IPS-20b (cell line): ENCODE results near the gene ADGRG4.

Source experiments
- H3K27ac ChIP-seq: one replicate; pipeline ENCODE4 v1.5.1; 2013; ENCODE audit warnings: low read length
- H3K27me3 ChIP-seq: 2 replicates; pipeline ENCODE4 v1.6.1; 2013; ENCODE audit warnings: mild to moderate bottlenecking, low read length, inconsistent platforms; ENCODE audit not compliant: insufficient read depth
- H3K36me3 ChIP-seq: 2 replicates; pipeline ENCODE4 v1.6.1; 2013; ENCODE audit warnings: low read depth, mild to moderate bottlenecking, inconsistent platforms, low read length, moderate library complexity; ENCODE audit not compliant: insufficient read depth
- H3K4me1 ChIP-seq: 2 replicates; pipeline ENCODE4 v1.6.1; 2013; ENCODE audit warnings: mild to moderate bottlenecking, control low read depth, inconsistent platforms, low read length, moderate library complexity; ENCODE audit not compliant: insufficient read depth
- H3K4me3 ChIP-seq: 2 replicates; pipeline ENCODE4 v1.5.1; 2013; ENCODE audit warnings: mild to moderate bottlenecking, low read length, inconsistent platforms
- H3K9ac ChIP-seq: 2 replicates; pipeline ENCODE4 v1.6.1; 2013; ENCODE audit warnings: low read depth, mild to moderate bottlenecking, inconsistent platforms, low read length, moderate library complexity
- H3K9me3 ChIP-seq: 2 replicates; pipeline ENCODE4 v1.6.1; 2013; ENCODE audit warnings: mild to moderate bottlenecking, low read depth, low read length, inconsistent platforms; ENCODE audit not compliant: insufficient read depth

ADGRG4 gene

GRCh38 chrX:136447308-136447707, 146.5 kb downstream of the ADGRG4 start:
- Histone ChIP-seq H3K9ac (no peak overlapping the region), H3K4me1 (no peaks in the 10 kb centered on the region), H3K9me3 (no peaks in the 10 kb centered on the region), H3K27me3 (no peaks in the 10 kb centered on the region), H3K36me3 (no peaks in the 10 kb centered on the region), H3K4me3 (no peak overlapping the region), H3K27ac (no peak overlapping the region)

- Histone ChIP-seq H3K4me3 (no peak overlapping the region), H3K9ac (no peak overlapping the region), H3K36me3 (no peaks in the 10 kb centered on the region), H3K27ac (no peak overlapping the region), H3K4me1 (no peaks in the 10 kb centered on the region), H3K9me3 (no peaks in the 10 kb centered on the region), H3K27me3 (no peaks in the 10 kb centered on the region)
Observed at GRCh38 chrX:136447968-136448367, 147.2 kb downstream of the ADGRG4 start.

- H3K36me3 ChIP-seq, result no peaks in the 10 kb centered on the region
- H3K9ac ChIP-seq, result no peak overlapping the region
- no peak overlapping the region for H3K27ac ChIP-seq
- H3K9me3 ChIP-seq, result no peaks in the 10 kb centered on the region
- no peaks in the 10 kb centered on the region for H3K4me1 ChIP-seq
- H3K27me3 ChIP-seq, result no peaks in the 10 kb centered on the region
- no peak overlapping the region for H3K4me3 ChIP-seq
Observed at GRCh38 chrX:136450050-136450830, 149.5 kb downstream of the ADGRG4 start.

- H3K27me3 ChIP-seq, result no peaks in the 10 kb centered on the region
Observed at GRCh38 chrX:136452614-136453013, 151.9 kb downstream of the ADGRG4 start.

GRCh38 chrX:136453114-136453513, 152.4 kb downstream of the ADGRG4 start:
- Histone ChIP-seq H3K4me1 (no peaks in the 10 kb centered on the region), H3K9ac (no peak overlapping the region), H3K27ac (no peak overlapping the region), H3K27me3 (no peaks in the 10 kb centered on the region), H3K9me3 (no peaks in the 10 kb centered on the region), H3K36me3 (no peaks in the 10 kb centered on the region), H3K4me3 (no peak overlapping the region)

More at GRCh38 chrX:136452614-136453013, 151.9 kb downstream of the ADGRG4 start:
- H3K36me3 ChIP-seq, result no peaks in the 10 kb centered on the region
- H3K9me3 ChIP-seq, result no peaks in the 10 kb centered on the region
- H3K9ac ChIP-seq, result no peak overlapping the region
- H3K4me1 ChIP-seq, result no peaks in the 10 kb centered on the region
- no peak overlapping the region for H3K4me3 ChIP-seq
- no peak overlapping the region for H3K27ac ChIP-seq

GRCh38 chrX:136453771-136454170, 153.0 kb downstream of the ADGRG4 start:
- no peaks in the 10 kb centered on the region for H3K27me3 ChIP-seq
- H3K9me3 ChIP-seq, result no peaks in the 10 kb centered on the region
- no peaks in the 10 kb centered on the region for H3K4me1 ChIP-seq
- H3K27ac ChIP-seq, result no peak overlapping the region
- no peaks in the 10 kb centered on the region for H3K36me3 ChIP-seq
- H3K4me3 ChIP-seq, result no peak overlapping the region
- no peak overlapping the region for H3K9ac ChIP-seq

- H3K27me3 ChIP-seq, result no peaks in the 10 kb centered on the region
- H3K4me3 ChIP-seq, result no peak overlapping the region
- H3K4me1 ChIP-seq, result no peaks in the 10 kb centered on the region
- no peaks in the 10 kb centered on the region for H3K36me3 ChIP-seq
- no peak overlapping the region for H3K27ac ChIP-seq
- H3K9ac ChIP-seq, result no peak overlapping the region
- no peaks in the 10 kb centered on the region for H3K9me3 ChIP-seq
Observed at GRCh38 chrX:136456133-136456532, 155.4 kb downstream of the ADGRG4 start.

- Histone ChIP-seq H3K36me3 (no peaks in the 10 kb centered on the region), H3K4me1 (no peaks in the 10 kb centered on the region), H3K9ac (no peak overlapping the region), H3K27me3 (no peaks in the 10 kb centered on the region), H3K4me3 (no peak overlapping the region), H3K27ac (no peak overlapping the region), H3K9me3 (no peaks in the 10 kb centered on the region)
Observed at GRCh38 chrX:136457303-136457917, 156.6 kb downstream of the ADGRG4 start.

GRCh38 chrX:136464589-136464988, 163.8 kb downstream of the ADGRG4 start:
- Histone ChIP-seq H3K27me3 (no peaks in the 10 kb centered on the region), H3K9ac (no peak overlapping the region), H3K4me1 (no peaks in the 10 kb centered on the region)

More at GRCh38 chrX:136464589-136464988, 163.8 kb downstream of the ADGRG4 start:
- H3K4me3 ChIP-seq, result no peak overlapping the region
- no peak overlapping the region for H3K27ac ChIP-seq
- H3K36me3 ChIP-seq, result no peaks in the 10 kb centered on the region
- H3K9me3 ChIP-seq, result no peaks in the 10 kb centered on the region
